ENCODE measurements around the gene OPA3.

The OPA3 gene

DNA sequence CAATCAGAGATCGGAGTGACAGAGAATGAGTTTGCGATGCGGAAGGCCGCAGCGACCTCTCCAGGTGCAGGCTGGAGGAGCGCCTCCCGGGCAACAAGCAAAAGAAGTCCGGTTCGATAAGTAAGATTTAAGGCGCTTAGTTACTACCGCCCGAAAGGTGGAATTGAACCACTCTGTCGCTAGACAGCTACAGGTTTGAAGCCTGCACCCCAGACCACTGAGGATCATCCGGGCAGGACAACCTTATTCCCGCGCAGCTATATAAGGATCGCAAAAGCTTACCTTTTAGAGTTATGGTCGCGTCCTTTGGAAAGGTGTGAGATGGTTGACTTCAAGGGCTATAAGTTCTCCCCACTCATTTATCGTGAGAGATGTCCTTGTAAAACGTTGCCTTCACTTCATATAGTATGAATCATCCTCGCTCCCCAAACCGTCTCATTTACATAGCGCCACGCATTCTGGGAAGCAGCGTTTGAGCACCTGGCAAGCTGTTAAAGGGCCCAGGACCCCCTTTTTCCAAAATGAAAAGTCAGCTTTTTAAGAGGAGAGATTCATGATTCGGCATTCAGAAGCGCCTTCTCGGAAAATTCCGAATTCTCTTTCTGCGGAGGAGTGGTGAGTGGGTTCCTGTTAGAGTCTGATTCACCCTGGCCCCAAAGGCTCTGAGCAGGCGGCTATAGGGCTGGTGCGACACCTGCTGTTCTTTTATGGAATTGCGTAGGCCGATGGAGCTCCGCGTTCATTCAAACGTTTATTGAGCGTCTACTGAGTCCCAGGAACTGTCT, 106.0 kb downstream of the OPA3 start:
- Histone ChIP-seq H3K27me3 (ENCODE audit: control insufficient read depth in 1 of 2, insufficient read depth in 2 of 2, low read length in 2 of 2) (no peaks in the 10 kb centered on the region), H3K4me3 (ENCODE audit: low read depth in 1 of 2, low read length in 2 of 2) (peak overlapping the region; percentile 50 to 59), H3K27ac (ENCODE audit: low read depth, low read length) (peak overlapping the region; percentile 93), H3K9ac (ENCODE audit: low read length) (peak overlapping the region; percentile 83), H3K36me3 (ENCODE audit: insufficient read depth, low read length) (no peaks in the 10 kb centered on the region), H3K9me3 (ENCODE audit: low read length) (no peaks in the 10 kb centered on the region), H3K4me1 (ENCODE audit: insufficient read depth, low read length) (peaks cover 9% of the 10 kb centered on the region)

DNA sequence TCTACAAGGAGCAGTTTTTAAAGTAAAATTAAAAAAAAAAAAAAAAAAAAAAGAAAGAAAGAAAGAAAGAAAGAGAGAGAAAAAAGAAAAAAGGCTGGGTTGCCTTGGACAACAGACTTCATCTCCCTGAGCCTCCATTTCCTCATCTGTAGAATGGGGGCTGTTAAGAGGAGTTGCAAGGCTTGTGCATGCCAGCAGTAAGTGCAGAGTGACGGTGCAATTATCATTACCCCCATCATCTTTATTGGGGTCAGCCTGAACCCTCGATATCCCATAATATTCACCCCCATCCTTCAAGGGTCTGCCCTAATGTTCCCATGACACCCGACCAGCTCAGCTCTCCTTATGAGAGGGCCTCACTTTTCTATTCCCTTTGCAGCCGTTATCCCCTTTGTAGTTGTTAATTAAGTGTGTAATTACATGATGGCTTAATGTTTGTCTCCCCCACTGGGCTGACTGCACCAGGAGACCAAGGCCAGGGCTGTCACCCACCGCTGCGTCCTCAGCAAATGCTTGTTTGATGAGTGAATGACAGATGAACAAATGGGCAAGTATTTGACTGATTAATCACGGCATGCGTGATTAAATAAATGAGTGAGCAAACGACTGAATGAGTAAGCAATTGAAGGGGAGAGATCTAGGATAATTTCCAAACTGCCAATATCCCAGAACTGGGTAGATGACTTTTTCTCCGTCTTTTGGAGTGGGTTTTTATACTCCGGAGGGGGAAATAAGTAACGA, 106.7 kb downstream of the OPA3 start:
- peak overlapping the region; percentile 83 for H3K9ac ChIP-seq (ENCODE audit: low read length)
- H3K27me3 ChIP-seq (ENCODE audit: control insufficient read depth in 1 of 2, insufficient read depth in 2 of 2, low read length in 2 of 2), result no peaks in the 10 kb centered on the region
- peak overlapping the region; percentile 93 for H3K27ac ChIP-seq (ENCODE audit: low read depth, low read length)
- no peaks in the 10 kb centered on the region for H3K36me3 ChIP-seq (ENCODE audit: insufficient read depth, low read length)
- H3K4me1 ChIP-seq (ENCODE audit: insufficient read depth, low read length), result peaks cover 9% of the 10 kb centered on the region
- peak overlapping the region in 1 of 2 donors; percentile 50 for H3K4me3 ChIP-seq (ENCODE audit: low read depth in 1 of 2, low read length in 2 of 2)
- H3K9me3 ChIP-seq (ENCODE audit: low read length), result no peaks in the 10 kb centered on the region
